GM21529 (cell line): Measurements from ENCODE around the gene NME3.

Experiments used
- ATAC-seq: cut with Tn5 transposase; IDR thresholded peaks from one replicate; pipeline ENCODE4 v1.9.1; 2021; ENCODE audit not compliant: unreplicated experiment

The NME3 gene

GRCh38 chr16:1781758-1782407 is 10.5 kb upstream of the NME3 start:
- peak; percentile 5 for ATAC-seq

GRCh38 chr16:1781254-1781653 is 9.9 kb upstream of the NME3 start:
- no peak for ATAC-seq

- ATAC-seq, result no peak
Observed at GRCh38 chr16:1780677-1781072, 9.3 kb upstream of the NME3 start.

DNA sequence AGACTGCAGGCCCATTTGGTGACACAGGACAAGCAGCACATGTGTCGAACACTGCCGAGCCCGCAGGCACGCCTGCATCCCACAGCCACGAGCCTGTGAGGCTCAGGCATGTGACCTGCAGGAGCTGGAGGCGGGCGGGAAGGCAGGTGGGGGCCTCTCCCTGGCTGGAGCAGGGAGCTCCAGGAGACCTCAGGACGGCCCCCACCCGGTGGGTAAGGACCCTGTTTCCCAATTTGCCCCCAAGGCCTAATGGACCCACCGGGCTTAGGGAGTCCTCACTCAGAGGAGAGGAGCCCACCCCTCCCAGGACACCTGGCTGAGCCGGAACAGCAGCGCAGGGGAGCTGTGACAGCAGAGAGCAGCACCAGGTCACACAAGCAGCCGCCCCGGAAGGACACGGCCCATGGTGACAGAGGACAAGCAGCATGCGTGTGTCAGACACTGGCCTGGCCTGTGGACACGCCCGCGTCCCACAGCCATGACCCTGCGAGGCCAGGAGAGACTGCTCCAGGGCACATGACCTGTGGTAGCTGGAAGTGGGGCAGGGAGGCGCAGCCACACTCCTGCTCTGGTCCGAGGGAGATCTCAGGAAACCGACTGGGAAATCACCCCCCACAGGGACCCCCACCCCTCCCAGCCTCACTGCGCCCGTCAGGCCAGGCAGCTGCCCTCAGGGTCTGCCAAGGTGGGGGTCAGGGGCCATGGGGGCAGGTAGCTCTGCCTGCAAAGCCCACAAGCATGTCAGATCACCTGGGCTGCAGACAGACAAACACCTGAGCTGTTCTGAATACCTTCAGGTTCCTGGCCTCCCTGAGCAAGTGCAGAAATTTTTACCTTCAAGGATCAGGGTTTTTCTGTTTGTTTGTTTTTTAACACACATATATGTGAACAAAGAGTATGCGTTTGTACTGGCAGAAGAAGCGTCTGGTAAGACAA is 8.7 kb upstream of the NME3 start:
- no peak for ATAC-seq

DNA sequence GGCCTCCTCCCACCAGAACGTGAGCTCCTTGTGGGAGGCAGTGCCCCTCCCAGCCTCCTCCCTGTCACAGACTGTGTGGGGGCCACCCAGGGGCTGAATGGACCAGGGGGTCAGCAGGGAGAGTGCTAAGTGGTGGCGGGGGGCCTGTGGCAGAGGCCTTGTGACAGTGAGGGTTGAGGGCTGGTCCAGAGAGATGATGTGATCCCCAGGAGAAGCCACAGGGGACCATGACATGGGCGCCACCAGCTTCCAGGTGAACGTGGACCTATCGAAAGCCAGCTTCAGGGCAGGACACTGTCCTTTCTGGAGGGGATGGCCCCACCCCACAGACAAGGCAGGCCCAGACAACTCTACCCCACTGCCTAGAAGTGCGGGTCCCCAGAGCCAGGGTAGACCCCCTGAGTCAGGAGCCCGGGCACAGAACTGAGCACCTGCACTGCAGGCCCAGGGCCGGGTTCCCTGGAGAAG is 7.9 kb upstream of the NME3 start:
- ATAC-seq, result no peak

GRCh38 chr16:1778200-1779179 is 7.1 kb upstream of the NME3 start:
- no peak for ATAC-seq

- no peak for ATAC-seq
Observed at GRCh38 chr16:1777375-1778199, 6.2 kb upstream of the NME3 start.

- no peak for ATAC-seq
Observed at GRCh38 chr16:1776991-1777374, 5.6 kb upstream of the NME3 start.

DNA sequence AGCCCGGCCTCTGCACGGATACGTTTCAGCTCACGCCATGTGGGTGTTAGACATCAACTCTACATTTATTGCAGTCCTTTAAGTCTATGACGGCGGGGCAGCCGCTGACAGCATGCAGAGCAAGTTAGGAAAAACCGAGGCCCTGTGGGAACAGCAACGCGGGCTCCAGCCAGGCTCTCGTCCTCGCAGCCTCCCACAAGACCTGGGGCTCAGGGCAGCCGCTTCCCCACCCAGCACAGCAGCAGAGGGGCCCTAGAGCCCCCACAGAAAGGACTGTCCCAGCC is 5.3 kb upstream of the NME3 start:
- no peak for ATAC-seq

DNA sequence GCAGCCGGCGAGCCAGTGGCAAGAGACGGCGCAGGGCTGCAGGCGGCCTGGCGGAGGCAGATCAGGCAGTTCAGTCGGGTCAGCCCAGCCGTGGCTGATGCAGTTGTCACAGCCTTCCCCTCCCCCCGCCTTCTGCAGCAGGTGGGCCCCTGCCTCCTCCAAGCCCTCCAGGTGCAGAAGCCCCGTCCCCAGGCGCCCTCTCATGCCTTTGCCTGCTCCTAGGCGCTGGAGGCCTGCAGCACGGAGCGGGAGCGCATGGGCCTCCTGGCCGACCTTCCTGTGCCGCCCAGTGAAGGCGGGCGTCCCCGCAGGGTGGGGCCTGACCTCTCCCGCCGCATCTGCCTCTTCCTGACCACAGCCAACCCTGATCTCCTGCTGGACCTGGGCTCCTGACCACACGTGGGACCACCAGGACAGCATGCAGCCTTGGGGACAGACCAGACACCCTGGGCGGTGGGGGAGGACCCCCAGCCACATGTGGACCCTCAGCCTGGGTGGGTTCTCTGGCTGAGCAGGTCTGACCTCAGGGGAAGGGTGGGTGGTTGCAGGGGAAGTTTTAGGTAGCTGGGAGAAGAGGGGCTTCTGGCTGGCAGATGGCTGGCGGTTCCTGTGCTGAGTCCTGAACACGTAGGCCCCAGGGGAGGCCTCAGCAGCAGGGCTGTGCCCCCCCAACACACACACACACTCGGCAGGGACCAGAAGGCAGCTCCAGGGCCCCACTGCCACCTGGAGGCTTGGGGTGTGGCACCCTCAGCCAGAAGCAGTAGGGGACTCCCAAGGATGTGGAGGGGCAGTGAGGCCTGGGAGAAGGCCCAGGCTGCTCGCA is 4.7 kb upstream of the NME3 start:
- no peak for ATAC-seq

DNA sequence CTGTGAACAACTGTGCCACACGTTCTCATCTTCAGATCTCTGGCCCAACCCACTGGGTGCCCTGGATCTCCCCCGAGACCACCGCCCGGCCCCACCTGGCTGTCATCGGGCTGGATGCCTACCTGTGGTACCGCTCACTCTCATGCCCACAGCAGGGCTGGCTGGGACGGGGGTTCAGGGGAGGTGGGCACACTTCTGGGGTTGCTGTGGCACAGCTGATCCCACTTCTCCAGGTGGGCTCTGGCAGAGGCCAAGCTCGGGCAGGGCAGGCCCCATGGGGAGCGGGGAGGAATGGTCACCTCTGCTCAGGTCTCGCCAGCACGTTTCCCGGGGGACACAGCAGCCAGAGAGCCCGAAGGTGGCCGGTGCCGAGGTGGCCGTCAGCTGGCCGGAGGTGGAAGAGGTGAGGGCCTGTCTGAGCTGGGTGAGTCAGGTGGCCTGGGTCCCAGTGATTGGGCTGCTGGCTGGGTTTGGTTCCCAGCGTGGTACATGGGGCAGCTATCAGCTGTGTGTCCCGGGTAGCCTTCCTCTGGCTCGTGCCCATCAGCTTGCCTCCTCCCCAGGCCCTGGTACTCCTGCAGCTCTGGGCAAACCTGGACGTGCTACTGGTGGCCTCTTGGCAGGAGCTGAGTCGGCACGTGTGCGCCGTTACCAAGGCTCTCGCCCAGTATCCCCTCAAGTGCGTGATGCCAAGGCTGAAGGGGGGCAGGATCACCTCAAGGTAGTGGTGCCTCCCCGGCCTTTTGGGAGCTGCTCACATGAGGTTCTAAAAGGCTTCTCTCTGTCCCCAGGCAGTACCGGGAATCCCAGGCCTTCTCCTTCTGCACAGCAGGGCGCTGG is 3.9 kb upstream of the NME3 start:
- no peak for ATAC-seq

- no peak for ATAC-seq
Observed at GRCh38 chr16:1774448-1774780, 3.1 kb upstream of the NME3 start.

DNA sequence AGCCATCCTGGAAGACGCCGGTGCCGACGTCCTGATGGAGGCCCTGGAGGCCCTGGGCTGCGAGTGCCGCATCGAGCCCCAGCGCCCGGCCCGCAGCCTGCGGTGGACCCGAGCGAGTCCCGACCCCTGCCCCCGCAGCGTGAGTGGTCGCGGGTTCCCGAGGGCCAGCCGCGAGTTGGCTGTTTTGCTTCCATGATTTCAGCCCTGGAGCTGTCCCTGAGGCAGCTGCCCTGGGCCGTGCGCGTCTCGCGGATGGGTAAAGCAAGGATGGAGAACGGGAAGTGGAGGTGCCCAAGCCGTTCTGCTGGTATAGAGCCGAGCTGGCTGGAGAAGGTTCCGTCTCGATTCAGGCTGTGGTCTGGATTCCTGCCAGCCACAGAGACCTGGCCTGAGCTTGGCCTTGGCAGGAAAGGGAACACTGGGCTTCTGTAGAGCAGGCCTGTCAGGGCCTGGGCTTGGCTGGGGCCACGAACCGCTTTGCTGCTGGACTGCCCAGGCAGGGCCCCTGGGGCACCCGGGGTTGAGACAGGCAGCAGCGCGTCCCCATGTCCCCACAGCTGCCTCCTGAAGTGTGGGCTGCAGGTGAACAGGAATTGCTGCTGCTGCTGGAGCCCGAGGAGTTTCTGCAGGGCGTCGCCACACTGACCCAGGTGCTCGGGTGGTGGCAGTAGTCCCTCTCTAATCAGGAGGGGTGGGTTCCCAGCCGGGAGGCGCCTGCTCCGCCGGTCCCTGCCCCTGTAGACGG is 2.5 kb upstream of the NME3 start:
- ATAC-seq, result no peak

DNA sequence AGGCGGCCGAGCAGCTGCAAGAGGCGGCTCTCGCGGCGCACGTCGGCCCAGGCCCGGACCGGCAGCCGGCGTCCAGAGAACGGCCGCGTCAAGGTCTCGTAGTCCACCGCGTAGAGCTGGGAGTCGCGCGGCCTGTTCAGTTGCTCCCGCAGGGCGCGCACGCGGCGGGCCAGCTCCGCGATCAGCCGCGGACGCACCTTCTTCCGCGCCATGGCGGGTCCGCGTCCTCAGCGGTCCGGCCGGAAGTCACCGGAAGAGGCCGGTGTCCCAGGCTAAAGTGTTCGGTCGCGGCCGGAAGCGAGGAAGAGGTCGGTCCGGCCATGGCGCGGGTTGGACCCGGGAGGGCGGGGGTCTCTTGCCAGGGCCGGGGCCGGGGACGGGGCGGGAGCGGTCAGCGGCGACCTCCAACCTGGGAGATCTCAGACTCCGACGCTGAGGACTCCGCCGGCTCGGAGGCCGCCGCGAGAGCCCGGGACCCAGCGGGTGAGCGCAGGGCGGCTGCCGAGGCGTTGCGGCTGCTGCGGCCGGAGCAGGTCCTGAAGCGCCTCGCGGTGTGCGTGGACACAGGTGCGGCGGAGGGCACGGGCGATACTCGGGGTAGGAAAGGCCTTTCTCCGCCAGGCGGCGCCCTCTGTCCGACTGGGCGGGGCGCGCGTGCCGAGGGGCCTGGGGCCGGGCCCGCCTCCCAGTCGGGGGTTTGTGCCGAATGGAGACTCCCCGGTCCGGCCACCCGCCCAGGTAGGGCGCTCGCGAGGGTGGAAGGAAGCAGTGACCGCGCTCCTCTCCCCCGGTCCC is 1.8 kb upstream of the NME3 start, which contains the start of gene MRPS34:
Gene MRPS34 (minus strand): TSS at position 227 of the 795 bp plus-strand sequence. CDS start 15 bp downstream, at position 212.
- no peak for ATAC-seq

DNA sequence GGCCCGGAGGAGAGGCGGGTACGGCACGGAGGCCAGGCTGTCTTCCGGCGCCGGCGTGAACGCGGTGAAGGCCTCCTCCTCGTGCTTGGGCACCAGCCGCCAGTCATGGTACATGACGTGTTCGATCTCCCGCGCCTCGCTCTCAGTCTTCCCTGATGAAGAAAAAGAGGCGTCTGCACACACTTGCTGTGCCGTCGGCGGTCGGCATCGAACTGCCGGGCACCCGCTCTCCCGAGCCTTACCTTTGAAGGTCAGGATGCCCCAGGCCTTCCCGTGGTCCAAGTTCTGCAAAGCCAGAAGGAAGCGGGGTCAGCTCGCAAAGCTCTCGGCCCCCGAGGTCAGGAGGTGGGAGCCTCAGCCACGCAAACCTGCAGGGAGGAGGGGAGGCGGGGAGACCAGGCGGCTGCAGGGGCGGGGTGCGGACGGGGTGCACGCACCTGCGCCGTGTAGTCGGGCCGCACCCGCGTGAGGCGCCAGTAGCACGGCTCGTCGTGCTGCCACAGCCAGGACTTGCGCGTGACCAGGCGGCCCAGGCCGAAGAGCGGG is 1.1 kb upstream of the NME3 start, which contains the start of gene EME2:
Gene EME2 (plus strand): TSS at position 449 of the 546 bp plus-strand sequence. CDS start 418 bp downstream, outside the sequence.
- ATAC-seq, result no peak

DNA sequence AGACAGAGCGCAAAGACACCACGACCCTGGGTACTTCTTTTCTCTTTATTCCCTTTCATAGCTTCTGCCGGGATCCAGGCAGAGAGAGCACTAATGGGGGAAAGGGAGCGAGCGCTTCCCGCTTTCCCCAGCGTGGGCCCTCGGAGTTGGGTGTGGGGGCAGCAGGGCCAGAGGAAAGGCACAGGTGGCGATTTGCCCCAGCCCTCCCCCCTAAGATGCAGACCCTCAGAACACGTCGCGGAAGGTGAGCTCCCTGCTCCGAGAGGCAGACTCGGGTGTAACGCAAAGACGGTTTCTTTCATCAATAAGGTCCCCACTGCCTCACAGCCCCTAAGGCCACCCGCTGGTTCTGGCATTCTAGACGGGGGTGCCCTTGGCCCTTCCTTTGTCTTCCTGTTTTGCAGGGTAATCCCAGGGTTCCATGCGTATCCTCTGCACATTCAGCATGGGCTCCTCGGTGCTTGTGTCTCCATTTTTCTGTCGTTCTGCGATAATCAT is 570 bp upstream of the NME3 start:
- no peak for ATAC-seq
